GM12891 (cell line): ENCODE measurements around the gene SCN11A.

Experiments used
- POLR2A ChIP-seq: IDR thresholded peaks from 2 replicates; pipeline ENCODE4 v1.6.1; 2011; ENCODE audit warnings: low read depth, low read length, control low read depth
- POLR2AphosphoS5 ChIP-seq: IDR thresholded peaks from 2 replicates; pipeline ENCODE4 v1.6.1; 2011; ENCODE audit warnings: low read depth, low read length, control low read depth
- POU2F2 ChIP-seq: IDR thresholded peaks from 2 replicates; pipeline ENCODE4 v1.6.1; 2011; ENCODE audit warnings: low read depth, mild to moderate bottlenecking, control low read depth, low read length, moderate library complexity
- SPI1 ChIP-seq: IDR thresholded peaks from 2 replicates; pipeline ENCODE4 v1.6.1; 2011; ENCODE audit warnings: low read depth, low read length, control low read depth
- TAF1 ChIP-seq: IDR thresholded peaks from 2 replicates; pipeline ENCODE4 v1.6.1; 2011; ENCODE audit warnings: low read depth, low read length, control low read depth

DNA sequence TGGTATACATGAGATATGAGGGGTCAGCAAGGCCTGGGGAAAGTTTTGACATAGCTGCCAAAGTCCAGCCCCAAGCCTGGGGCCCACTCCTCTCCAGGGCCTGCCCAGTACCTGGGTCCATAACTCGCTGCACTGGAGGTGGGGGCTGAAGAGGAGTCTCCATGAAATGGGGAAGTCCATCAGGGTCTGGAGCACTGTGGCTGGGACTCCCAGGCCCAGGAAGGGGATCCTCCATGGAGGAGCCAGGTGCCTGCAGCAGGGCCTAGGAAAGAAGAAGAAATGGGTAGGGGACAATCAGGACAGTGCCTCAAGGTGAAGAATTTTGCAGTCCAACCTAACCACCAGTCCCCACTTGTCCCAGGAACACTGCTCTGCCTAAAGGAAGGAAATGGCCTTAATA, 47.5 kb upstream of the SCN11A start:
- TF ChIP-seq POLR2A (no peak), SPI1 (no peak), POU2F2 (no peak), POLR2AphosphoS5 (no peak), TAF1 (no peak)
